HepG2 (cell line): ENCODE measurements around the gene HAX1. TPM values are rescaled to one million over a fixed set of nuclear protein-coding genes. Genes with fewer than 3 reads are reported as not detected.
A peak's percentile ranks its signal among the peaks of the same experiment; 100 is the strongest.

Experiments used
- AHDC1 ChIP-seq: sonication (generic); formaldehyde crosslinking; IDR thresholded peaks from 2 replicates; pipeline ENCODE4 v1.5.1; 2020; ENCODE audit warnings: mild to moderate bottlenecking, missing genetic modification reagents, borderline replicate concordance
- ETV6 ChIP-seq: sonication (generic); formaldehyde crosslinking; conservative IDR thresholded peaks from 2 replicates; pipeline ENCODE4 v1.4.0; 2020; ENCODE audit warnings: missing genetic modification reagents
- FOXP1 ChIP-seq, 2 experiments: fragments of 450-650 bp in 1 of 2; IDR thresholded peaks; 2 replicates each; pipeline ENCODE4 v1.6.1; 2017 to 2018; ENCODE audit warnings: antibody characterized with exemption in 1 of 2
- HOXA7 ChIP-seq: sonication (generic); formaldehyde crosslinking; IDR thresholded peaks from 2 replicates; pipeline ENCODE4 v1.8.1; 2022; ENCODE audit warnings: mild to moderate bottlenecking, missing genetic modification reagents, moderate library complexity
- PAXIP1 ChIP-seq: sonication (generic); formaldehyde crosslinking; conservative IDR thresholded peaks from 2 replicates; pipeline ENCODE4 v1.4.0; 2020; ENCODE audit warnings: mild to moderate bottlenecking, missing genetic modification reagents, moderate library complexity
- STAT6 ChIP-seq: sonication (generic); formaldehyde crosslinking; IDR thresholded peaks from 2 replicates; pipeline ENCODE4 v1.4.0; 2020; ENCODE audit warnings: missing genetic modification reagents, mild to moderate bottlenecking, borderline replicate concordance
- THRA ChIP-seq: sonication (generic); formaldehyde crosslinking; IDR thresholded peaks from 2 replicates; pipeline ENCODE4 v1.4.0; 2020; ENCODE audit warnings: missing genetic modification reagents, borderline replicate concordance
- YEATS4 ChIP-seq: sonication (generic); formaldehyde crosslinking; IDR thresholded peaks from 2 replicates; pipeline ENCODE4 v1.4.0; 2020; ENCODE audit warnings: missing genetic modification reagents, borderline replicate concordance
- ZGPAT ChIP-seq: IDR thresholded peaks from 2 replicates; pipeline ENCODE4 v1.6.1; 2016; ENCODE audit warnings: mild to moderate bottlenecking
- ZNF121 ChIP-seq: sonication (generic); formaldehyde crosslinking; IDR thresholded peaks from 2 replicates; pipeline ENCODE4 v1.5.0; 2020; ENCODE audit warnings: mild to moderate bottlenecking, missing genetic modification reagents
- ZNF207 ChIP-seq: fragments of 450-650 bp; IDR thresholded peaks from 2 replicates; pipeline ENCODE4 v1.6.1; 2016; ENCODE audit warnings: antibody characterized with exemption, borderline replicate concordance
- ZNF564 ChIP-seq: sonication (generic); formaldehyde crosslinking; IDR thresholded peaks from 2 replicates; pipeline ENCODE4 v1.8.1; 2023; ENCODE audit warnings: mild to moderate bottlenecking, missing genetic modification reagents
- polyA plus RNA-seq, 8 experiments: library from polyadenylated mRNA; depleted of rRNA in 3 of 8; stranded (reverse) in 7 of 8; unstranded in 1 of 8; fragments of >200 nt; fragmentation: Illumina TruSeq in 4 of 8; extraction: Trizol in 4 of 8; gene quantifications; 2 replicates each; pipeline versions ENCODE4 v1.2.1 to v1.2.3, GENCODE V29; 2011 to 2016; ENCODE audit warnings: low read depth in 4 of 8, missing spikeins in 1 of 8, mixed read lengths in 1 of 8; ENCODE audit not compliant: insufficient read depth in 1 of 8
- total RNA-seq, 5 experiments: library from RNA; depleted of rRNA; stranded (reverse); fragments of >200 nt; fragmentation: Illumina TruSeq; extraction: Trizol; gene quantifications; 2 replicates each; pipeline ENCODE4 v1.2.3, GENCODE V29; 2016; ENCODE audit warnings: low read depth in 1 of 5

The HAX1 gene
- total and polyA plus RNA-seq, 2 of the 13 experiments (the other 11 are each of a cell fraction or from before 2014, with no cell fraction given) = 89.2 to 128 TPM

- TF ChIP-seq ZNF564 (CRISPR knock-in tag) (peak; percentile 78), YEATS4 (peak; percentile 38; the same call in 1 of the 2 replicates), STAT6 (CRISPR knock-in tag) (peak; percentile 38; the same call in 1 of the 2 replicates), FOXP1 (IDR thresholded peaks at IDR 0.05) (no peak), FOXP1 (CRISPR knock-in tag; IDR thresholded peaks at IDR 0.05) (no peak), ETV6 (CRISPR knock-in tag) (no peak), ZGPAT (CRISPR knock-in tag) (peak; percentile 84), PAXIP1 (CRISPR knock-in tag) (peak; percentile 37; the same call in 1 of the 2 replicates), ZNF121 (CRISPR knock-in tag) (no peak), ZNF207 (no peak), AHDC1 (peak; percentile 49; the same call in 1 of the 2 replicates), HOXA7 (CRISPR knock-in tag) (no peak), THRA (CRISPR knock-in tag) (peak; percentile 50; the same call in 1 of the 2 replicates)
Observed at GRCh38 chr1:154272217-154272998, at the start of gene HAX1 (continued).
